Suprapubic skin (tissue), 4 donors: ENCODE results near the gene KIF5C.

Experiments
- CTCF ChIP-seq, 2 donors: fragments of 200-600 bp in 1 of 2; fragments of 450-650 bp in 1 of 2; sonication (generic) in 1 of 2; IDR thresholded peaks; one replicate each; pipeline ENCODE4 v1.5.1; 2016 to 2019; ENCODE audit warnings: antibody characterized with exemption in 2 of 2, mild to moderate bottlenecking in 1 of 2, moderate library complexity in 1 of 2
- EP300 ChIP-seq: sonication (generic); formaldehyde crosslinking; IDR thresholded peaks from one replicate; pipeline ENCODE4 v1.6.1; 2017; ENCODE audit warnings: antibody characterized with exemption
- POLR2A ChIP-seq, 2 donors: fragments of 450-650 bp; IDR thresholded peaks; one replicate each; pipeline ENCODE4 v1.6.1; 2017; ENCODE audit warnings: antibody characterized with exemption in 2 of 2, mild to moderate bottlenecking in 2 of 2, moderate library complexity in 2 of 2
- POLR2AphosphoS5 ChIP-seq, 3 donors: sonication (generic); formaldehyde crosslinking; IDR thresholded peaks; one replicate each; pipeline ENCODE4 v1.6.1; 2017; ENCODE audit warnings: antibody characterized with exemption in 3 of 3

GRCh38 chr2:149059822-149060221 lies 184.8 kb downstream of the KIF5C start:
- TF ChIP-seq POLR2AphosphoS5 (IDR thresholded peaks at IDR 0.05) = no peak
- no peak for TF ChIP-seq CTCF (IDR thresholded peaks at IDR 0.05)
- no peak for TF ChIP-seq POLR2A (IDR thresholded peaks at IDR 0.05)
- no peak for TF ChIP-seq EP300
